Suppressor macrophage (primary cell): Measurements from ENCODE around the gene KCNH1.
"Not testable (repeated sequence)": the region's sequence is repeated elsewhere in the genome, so short reads cannot be mapped to it uniquely, and the experiment has no call there.

ENCODE experiments used
- DNase-seq, 4 experiments: peaks; one replicate each; pipeline ENCODE4 v3.0.0-alpha.2; 2020 to 2022

Gene KCNH1

GRCh38 chr1:210674151-210674550, 459.8 kb downstream of the KCNH1 start:
- no peak for DNase-seq

- DNase-seq, result no peak
Observed at GRCh38 chr1:210669951-210670350, 464.0 kb downstream of the KCNH1 start.

- DNase-seq, result no peak
Observed at GRCh38 chr1:210663730-210664573, 470.0 kb downstream of the KCNH1 start.

GRCh38 chr1:210662291-210663050, 471.5 kb downstream of the KCNH1 start:
- DNase-seq, result no peak

GRCh38 chr1:210661520-210661919, 472.4 kb downstream of the KCNH1 start:
- not testable (repeated sequence) for DNase-seq

GRCh38 chr1:210657806-210658205, 476.1 kb downstream of the KCNH1 start:
- no peak for DNase-seq

GRCh38 chr1:210655511-210655910, 478.4 kb downstream of the KCNH1 start:
- no peak for DNase-seq

- DNase-seq, result no peak
Observed at GRCh38 chr1:210654176-210654981, 479.6 kb downstream of the KCNH1 start.

GRCh38 chr1:210653771-210654170, 480.2 kb downstream of the KCNH1 start:
- DNase-seq, result peak in 1 of 4 experiments; percentile 13

GRCh38 chr1:210652329-210652954, 481.5 kb downstream of the KCNH1 start:
- DNase-seq, result no peak

- DNase-seq, result no peak
Observed at GRCh38 chr1:210650403-210650802, 483.5 kb downstream of the KCNH1 start.

GRCh38 chr1:210648588-210649269, 485.2 kb downstream of the KCNH1 start:
- no peak for DNase-seq

GRCh38 chr1:210647406-210648333, 486.3 kb downstream of the KCNH1 start:
- DNase-seq, result no peak

GRCh38 chr1:210646258-210646616, 487.7 kb downstream of the KCNH1 start:
- DNase-seq, result no peak

- DNase-seq, result peak in 1 of 4 experiments; percentile 7
Observed at GRCh38 chr1:210645582-210646257, 488.2 kb downstream of the KCNH1 start.

- no peak for DNase-seq
Observed at GRCh38 chr1:210641582-210641981, 492.4 kb downstream of the KCNH1 start.

- DNase-seq, result no peak
Observed at GRCh38 chr1:210635108-210635507, 498.8 kb downstream of the KCNH1 start.

- DNase-seq, result no peak
Observed at GRCh38 chr1:210633636-210634035, 500.3 kb downstream of the KCNH1 start.

GRCh38 chr1:210633140-210633539, 500.8 kb downstream of the KCNH1 start:
- no peak for DNase-seq

GRCh38 chr1:210631399-210631798, 502.5 kb downstream of the KCNH1 start:
- DNase-seq, result peak; percentile 26 to 53 (median 32)
